AG04449 (cell line): ENCODE data around the gene SLC9A2.

Source experiments
- CTCF ChIA-PET: fragments of 350-600 bp; formaldehyde crosslinking; extraction: SDS; loops from one replicate; lab custom pipeline; 2021; ENCODE audit warnings: antibody characterized with exemption; lab: Yijun Ruan, JAX
- POLR2A ChIA-PET: fragments of 400-600, 350-600 bp; formaldehyde crosslinking; extraction: SDS; loops from one replicate; lab custom pipeline; 2020; ENCODE audit warnings: antibody characterized with exemption, inconsistent platforms; lab: Yijun Ruan, JAX
- DNase-seq: peaks from one replicate; pipeline ENCODE4 v3.0.0-alpha.2; 2010; ENCODE audit warnings: low read depth, low spot score
- H3K4me3 ChIP-seq: 2 replicates; pipeline ENCODE4 v1.5.1; 2011; ENCODE audit warnings: low read depth, mild to moderate bottlenecking, control low read depth, low read length
- TF ChIP-seq, protein P1 (sequence below): IDR thresholded peaks from one replicate; pipeline ENCODE4 v1.5.1; 2011; ENCODE audit warnings: mild to moderate bottlenecking, moderate library complexity, low read length, control low read depth, inconsistent platforms; ENCODE audit not compliant: insufficient read depth; ENCODE audit errors: missing control alignments

SLC9A2 gene

DNA sequence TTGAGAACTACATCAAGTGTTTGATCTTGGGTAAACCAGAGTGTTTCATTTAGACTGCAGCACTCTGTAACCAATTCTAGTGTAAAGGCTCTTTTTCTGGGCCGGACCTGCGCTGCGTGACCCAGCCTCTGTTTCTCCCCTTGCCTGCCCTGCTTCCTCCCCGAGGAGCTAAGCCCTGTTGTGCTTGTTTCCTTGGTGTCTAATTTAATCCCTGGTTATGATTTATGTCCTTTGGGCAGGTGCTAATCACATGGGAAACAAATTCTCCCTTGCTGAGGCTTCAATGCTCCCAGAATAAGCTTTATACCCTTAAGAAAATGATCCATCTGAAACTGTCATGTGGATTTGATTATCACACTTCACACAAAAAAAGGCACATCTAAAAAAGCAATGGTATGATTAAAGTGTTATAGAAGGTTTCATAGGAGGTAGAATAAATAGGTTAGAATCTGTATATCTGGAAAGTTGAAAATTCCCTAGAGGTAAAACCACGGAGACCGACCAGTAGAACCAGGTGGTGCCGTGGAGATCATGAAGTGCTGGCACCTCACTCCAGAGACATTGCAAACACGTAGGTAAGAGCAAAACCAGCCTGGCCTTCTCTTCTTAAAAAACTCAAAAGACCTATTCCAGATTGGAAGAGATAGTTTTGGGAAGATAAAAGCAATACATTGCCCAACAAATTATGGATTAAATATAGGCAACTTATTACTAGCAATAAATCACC lies 31.0 kb upstream of the SLC9A2 start:
- no peak for DNase-seq
- ChIA-PET CTCF (interaction anchor here (1.0 kb wide), 1 partner anchor 115 kb away, joined by 4 read pairs; the partner anchor contains the start of gene SLC9A4), POLR2A (no interaction called here)

DNA sequence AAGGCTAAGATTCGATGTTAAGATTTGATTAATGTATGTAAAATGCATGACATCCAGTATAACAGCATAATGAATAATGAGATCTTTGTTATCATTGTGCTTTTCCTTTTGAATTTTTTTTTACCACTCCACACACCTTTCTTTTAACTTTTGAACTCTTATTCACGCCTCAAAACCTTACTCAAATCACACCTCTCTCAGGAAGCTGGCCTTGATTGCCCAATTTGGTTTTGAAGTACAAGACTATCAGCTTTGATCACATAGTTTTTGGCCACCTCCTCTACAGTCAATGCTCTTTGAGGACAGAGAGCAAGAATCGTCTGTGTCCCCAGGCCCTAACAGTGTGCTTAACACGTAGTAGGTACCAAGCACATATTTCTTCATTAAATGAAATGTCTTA lies 29.9 kb upstream of the SLC9A2 start:
- POLR2A ChIA-PET: no interaction called here
- TF ChIP-seq, protein P1, sequence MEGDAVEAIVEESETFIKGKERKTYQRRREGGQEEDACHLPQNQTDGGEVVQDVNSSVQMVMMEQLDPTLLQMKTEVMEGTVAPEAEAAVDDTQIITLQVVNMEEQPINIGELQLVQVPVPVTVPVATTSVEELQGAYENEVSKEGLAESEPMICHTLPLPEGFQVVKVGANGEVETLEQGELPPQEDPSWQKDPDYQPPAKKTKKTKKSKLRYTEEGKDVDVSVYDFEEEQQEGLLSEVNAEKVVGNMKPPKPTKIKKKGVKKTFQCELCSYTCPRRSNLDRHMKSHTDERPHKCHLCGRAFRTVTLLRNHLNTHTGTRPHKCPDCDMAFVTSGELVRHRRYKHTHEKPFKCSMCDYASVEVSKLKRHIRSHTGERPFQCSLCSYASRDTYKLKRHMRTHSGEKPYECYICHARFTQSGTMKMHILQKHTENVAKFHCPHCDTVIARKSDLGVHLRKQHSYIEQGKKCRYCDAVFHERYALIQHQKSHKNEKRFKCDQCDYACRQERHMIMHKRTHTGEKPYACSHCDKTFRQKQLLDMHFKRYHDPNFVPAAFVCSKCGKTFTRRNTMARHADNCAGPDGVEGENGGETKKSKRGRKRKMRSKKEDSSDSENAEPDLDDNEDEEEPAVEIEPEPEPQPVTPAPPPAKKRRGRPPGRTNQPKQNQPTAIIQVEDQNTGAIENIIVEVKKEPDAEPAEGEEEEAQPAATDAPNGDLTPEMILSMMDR: no peak
- CTCF ChIA-PET: no interaction called here
- no peak for DNase-seq
- H3K4me3 ChIP-seq: no peak overlapping the region

More for the DNA sequence above, 31.0 kb upstream of the SLC9A2 start:
- H3K4me3 ChIP-seq: no peak overlapping the region
- TF ChIP-seq, protein P1: no peak

DNA sequence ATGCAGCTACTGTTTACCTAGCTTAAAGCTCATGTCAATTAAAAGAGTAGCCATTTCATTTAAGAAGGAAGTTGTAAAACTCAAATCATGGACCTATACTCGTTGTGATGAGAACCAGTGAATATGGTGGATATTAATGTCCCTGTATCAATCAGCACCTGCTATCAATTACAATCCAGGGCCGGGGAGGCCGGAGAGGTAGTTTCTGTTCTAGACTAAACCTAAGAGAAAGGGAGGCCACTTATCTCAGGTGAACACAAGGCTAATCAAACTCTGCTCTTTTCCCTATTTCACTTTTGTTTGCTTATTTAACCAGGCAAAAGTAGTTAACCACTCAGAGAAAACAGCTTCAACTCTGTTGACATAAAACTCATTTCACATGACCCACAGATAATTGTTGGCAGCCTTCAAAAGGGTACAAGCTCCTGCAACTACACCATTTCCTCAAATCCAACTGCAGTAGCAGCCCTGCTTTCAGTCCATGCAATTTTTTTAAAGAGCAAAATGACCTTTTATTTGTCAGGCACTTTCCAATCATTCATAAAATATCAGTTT lies 27.8 kb upstream of the SLC9A2 start:
- no peak overlapping the region for H3K4me3 ChIP-seq
- POLR2A ChIA-PET: no interaction called here
- DNase-seq: no peak
- CTCF ChIA-PET: interaction anchor here (1.3 to 2.3 kb wide), 2 partner anchors 24 to 119 kb away, joined by 5 to 17 read pairs; partner anchors contain the start of gene SLC9A4
- TF ChIP-seq, protein P1: no peak

DNA sequence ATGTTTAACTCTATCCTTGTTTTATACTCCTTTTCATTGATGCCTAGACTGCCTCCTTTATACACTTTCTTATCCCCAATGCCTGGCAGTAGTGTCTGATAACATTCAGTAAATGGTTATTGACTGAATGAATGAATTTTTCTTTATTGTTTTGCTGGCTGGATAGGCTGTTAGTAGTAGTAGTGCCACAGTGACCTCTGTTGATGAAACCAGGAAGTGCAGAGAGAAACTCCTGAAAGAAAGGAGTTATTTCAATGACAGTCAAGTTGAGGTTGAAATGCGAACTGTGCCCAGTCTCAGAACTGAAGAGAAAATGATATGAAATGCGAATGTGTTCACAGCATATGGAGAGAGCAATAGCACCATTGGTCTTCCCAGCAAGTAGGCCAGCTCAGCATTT lies 26.8 kb upstream of the SLC9A2 start:
- TF ChIP-seq, protein P1: peak; percentile 8
- no peak for DNase-seq
- ChIA-PET POLR2A (no interaction called here), CTCF (interaction anchor here (1.6 kb wide), 1 partner anchor 120 kb away, joined by 11 read pairs; the partner anchor contains the start of gene SLC9A4)
- no peak overlapping the region for H3K4me3 ChIP-seq

DNA sequence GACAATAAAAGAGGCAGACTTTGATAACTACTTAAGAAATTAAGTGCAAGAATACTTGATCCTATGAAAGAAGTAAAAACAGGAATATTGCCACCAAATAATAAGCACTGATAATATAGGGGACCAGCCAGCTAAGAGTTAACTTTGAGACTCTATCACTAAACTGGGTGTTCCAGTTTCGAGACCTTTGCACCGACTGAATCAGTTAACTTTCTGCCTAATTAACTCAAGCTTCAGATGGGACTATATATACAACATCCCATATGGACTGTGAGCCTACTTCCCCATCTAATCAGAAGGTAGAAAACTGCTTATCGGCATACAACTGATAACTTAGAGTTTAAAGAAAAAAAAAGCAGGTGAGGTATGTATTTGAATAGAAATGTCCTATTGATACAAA lies 25.8 kb upstream of the SLC9A2 start:
- ChIA-PET POLR2A (no interaction called here), CTCF (interaction anchor here (1.6 kb wide), 1 partner anchor 121 kb away, joined by 11 read pairs; the partner anchor contains the start of gene SLC9A4)
- TF ChIP-seq, protein P1: no peak
- no peak for DNase-seq
- no peak overlapping the region for H3K4me3 ChIP-seq

DNA sequence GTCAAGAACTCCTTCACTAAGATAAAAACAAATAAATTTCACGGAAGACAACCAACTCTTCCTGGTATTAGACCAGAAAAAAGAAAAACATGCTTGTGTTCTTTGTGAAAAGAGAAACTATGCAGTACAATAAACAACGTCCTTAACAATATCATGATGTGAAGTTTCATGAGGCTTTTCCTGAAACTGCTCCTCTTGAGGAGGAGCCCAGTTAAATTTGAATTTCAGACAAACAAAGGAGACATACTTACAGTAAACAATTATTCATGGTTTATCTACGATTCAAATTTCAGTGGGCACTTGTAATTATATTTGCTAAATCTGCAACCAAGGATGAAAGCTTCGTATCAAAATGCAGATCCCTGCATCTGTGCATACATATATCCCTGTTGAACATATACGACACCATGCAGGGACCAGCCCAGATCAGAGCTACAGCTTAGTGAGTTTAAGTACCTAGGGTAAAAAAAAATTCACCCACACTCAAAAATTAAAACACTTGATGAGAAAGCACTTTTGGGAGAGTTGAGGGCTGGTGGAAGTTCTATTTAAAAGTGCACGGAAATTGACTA lies 24.8 kb upstream of the SLC9A2 start:
- TF ChIP-seq, protein P1: no peak
- ChIA-PET POLR2A (no interaction called here), CTCF (interaction anchor here (1.3 to 1.8 kb wide), 3 partner anchors 22 to 123 kb away, joined by 5 to 7 read pairs (median 6); partner anchors contain the start of gene SLC9A4)
- DNase-seq: no peak
- no peak overlapping the region for H3K4me3 ChIP-seq
